Measurements from ENCODE around the gene SLC5A2.

Gene SLC5A2

DNA sequence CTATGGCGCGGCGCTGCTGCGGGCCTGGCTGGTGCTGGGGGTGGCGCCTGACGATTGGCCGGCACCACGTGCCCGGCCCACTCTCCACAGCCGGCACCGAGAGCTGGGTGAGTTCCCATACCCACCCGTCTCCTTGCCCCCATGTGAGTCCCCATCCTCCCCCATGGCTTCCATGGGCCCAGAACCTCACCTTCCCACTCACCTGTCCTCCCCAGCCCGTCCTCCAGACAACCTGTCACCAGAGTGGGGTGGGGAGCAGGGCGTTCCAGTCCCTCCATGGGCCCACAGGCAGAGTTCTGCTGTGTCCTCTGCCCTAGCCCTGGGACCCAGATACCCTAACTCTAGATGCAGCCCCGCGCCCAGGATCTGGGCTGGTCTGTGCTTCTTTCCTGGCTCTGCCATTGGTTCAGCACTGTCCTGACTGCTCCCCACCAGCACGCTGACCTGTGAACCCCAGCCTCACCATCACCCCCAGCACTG lies 18.1 kb upstream of the SLC5A2 start:
- TF ChIP-seq, protein P1, sequence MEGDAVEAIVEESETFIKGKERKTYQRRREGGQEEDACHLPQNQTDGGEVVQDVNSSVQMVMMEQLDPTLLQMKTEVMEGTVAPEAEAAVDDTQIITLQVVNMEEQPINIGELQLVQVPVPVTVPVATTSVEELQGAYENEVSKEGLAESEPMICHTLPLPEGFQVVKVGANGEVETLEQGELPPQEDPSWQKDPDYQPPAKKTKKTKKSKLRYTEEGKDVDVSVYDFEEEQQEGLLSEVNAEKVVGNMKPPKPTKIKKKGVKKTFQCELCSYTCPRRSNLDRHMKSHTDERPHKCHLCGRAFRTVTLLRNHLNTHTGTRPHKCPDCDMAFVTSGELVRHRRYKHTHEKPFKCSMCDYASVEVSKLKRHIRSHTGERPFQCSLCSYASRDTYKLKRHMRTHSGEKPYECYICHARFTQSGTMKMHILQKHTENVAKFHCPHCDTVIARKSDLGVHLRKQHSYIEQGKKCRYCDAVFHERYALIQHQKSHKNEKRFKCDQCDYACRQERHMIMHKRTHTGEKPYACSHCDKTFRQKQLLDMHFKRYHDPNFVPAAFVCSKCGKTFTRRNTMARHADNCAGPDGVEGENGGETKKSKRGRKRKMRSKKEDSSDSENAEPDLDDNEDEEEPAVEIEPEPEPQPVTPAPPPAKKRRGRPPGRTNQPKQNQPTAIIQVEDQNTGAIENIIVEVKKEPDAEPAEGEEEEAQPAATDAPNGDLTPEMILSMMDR (IDR thresholded peaks at IDR 0.05), result no peak

DNA sequence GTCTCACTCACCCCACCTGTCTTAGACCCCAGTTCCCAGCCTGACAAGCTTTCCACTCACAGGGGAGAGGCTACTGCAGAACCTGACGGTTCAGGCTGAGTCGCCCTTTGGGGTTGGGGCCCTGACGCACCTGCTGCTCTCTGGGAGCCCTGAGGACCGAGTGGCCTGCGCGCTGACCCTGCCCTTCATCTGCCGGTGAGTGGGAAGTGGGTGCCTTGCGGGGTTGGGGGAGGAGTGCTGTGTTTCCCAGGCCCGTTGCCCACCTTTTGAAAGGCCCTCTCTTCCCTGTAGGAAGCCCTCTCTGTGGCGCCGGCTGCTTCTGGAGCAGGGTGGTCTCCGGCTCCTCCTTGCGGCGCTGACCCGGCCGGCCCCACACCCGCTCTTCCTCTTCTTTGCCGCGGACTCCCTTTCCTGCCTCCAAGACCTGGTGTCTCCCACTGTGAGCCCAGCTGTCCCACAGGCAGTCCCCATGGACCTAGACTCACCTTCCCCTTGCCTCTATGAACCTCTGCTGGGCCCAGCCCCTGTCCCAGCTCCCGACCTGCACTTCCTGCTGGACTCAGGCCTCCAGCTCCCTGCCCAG lies 17.0 kb upstream of the SLC5A2 start:
- TF ChIP-seq, protein P1 (IDR thresholded peaks at IDR 0.05), result no peak

DNA sequence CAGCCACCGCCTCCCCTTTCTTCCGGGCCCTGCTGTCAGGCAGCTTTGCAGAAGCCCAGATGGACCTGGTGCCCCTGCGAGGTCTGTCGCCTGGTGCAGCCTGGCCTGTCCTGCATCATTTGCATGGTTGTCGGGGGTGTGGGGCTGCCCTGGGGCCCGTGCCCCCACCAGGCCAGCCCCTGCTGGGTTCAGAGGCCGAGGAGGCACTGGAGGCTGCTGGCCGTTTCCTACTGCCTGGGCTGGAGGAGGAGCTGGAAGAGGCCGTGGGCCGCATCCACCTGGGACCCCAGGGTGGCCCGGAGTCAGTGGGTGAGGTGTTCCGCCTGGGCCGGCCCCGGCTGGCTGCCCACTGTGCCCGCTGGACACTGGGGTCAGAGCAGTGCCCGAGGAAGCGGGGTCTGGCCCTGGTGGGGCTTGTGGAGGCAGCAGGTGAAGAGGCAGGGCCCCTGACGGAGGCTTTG lies 16.5 kb upstream of the SLC5A2 start:
- TF ChIP-seq, protein P1 (IDR thresholded peaks at IDR 0.05), result no peak

DNA sequence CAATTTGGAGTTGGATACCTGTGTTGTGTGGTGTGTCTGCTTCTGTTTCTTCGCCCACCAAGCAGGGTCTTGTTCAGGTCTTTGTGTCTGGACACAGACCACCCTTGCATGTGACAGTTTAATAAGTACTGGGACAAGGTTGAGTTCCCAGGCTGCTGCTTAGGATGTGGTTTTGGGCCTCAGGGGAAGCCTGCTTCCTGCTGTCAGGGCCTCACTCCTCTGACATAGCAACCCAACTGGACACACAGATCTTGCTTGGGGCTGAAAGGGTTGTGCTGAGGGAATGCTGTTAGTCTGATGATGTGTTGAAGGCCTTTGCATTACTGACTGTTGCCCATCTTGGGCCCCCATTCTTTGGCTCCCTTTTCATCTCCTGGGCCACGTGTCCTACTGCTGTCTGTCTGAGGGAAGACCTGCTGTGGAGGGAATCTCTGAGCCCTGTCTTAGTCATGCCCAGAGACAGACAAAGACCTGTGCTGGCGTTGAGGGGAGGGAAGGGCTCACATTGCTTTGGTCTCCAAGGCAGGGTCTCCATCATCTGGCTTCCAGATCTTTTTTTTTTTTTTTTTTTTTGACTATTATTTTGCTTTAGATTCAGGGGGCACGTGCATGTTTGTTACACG lies 15.7 kb upstream of the SLC5A2 start:
- TF ChIP-seq, protein P1 (IDR thresholded peaks at IDR 0.05), result no peak

DNA sequence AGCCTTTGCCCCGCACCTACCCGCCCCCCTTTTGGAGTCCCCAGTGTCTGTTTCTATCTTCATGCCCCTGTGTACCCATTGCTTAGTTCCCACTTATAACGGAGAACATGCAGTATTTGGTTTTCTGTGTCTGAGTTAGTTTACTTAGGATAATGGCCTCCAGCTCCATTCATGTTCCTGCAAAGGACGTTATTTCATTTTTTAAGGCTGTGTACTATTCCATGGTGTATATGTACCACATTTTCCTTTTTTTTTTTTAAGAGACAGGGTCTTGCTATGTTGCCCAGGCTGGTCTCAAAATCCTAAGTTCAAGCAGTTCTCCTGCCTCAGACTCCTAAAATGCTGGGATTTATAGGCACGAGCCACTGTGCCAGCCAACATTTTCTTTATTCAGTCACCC lies 15.1 kb upstream of the SLC5A2 start:
- TF ChIP-seq, protein P1 (IDR thresholded peaks at IDR 0.05), result no peak

DNA sequence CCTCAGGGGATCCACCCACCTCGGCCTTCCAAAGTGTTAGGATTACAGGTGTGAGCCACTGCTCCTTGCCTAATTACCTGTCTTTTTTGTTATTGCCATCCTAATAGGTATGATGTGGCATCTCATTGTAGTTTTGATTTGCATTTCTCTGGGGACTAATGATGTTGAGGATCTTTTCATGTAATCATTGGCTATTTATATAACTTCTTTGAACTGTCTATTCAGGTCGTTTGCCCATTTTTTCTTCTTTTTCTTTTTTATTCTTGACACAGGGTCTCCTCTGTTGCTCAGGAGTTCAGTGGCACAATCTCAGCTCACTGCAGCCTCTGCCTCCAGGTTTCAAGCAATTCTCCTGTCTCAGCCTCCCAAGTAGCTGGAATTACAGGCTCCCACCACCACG lies 12.3 kb upstream of the SLC5A2 start:
- TF ChIP-seq, protein P1 (IDR thresholded peaks at IDR 0.05), result no peak

DNA sequence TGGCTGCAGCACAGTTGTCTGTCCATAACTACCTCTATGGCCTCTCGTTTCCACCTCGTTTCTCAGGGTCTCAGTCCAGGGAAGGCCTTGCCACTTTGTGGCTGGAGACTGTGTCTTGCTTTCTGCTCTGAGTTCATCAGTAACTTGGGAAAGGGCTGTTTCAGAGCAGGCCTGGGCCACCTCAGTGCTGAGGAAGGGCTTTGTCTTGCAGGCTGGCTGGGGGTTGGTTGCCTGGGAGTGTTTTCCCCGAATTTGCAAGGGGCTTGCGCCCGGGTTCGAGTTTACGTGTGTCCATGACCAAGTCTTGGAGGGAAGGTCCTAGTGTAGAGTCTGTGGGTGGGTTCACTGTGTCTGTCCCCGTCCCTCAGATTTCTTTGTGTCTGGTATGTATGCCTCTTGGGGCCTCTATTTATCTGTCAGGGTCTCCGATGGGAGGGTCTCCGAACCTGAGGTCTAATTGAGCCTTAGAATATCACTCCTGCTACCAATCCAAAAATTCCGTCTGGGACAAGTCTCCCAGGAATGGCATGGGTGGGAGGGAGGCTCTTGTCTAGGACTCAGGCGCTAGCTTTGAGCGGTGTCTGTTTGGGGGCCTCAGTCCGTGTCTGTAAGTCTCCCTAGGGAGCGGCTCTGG lies 11.6 kb upstream of the SLC5A2 start:
- TF ChIP-seq, protein P1 (IDR thresholded peaks at IDR 0.05), result no peak

Measured in LNCAP (cell line).